Measurements from ENCODE around the gene FPGS.

Gene FPGS

DNA sequence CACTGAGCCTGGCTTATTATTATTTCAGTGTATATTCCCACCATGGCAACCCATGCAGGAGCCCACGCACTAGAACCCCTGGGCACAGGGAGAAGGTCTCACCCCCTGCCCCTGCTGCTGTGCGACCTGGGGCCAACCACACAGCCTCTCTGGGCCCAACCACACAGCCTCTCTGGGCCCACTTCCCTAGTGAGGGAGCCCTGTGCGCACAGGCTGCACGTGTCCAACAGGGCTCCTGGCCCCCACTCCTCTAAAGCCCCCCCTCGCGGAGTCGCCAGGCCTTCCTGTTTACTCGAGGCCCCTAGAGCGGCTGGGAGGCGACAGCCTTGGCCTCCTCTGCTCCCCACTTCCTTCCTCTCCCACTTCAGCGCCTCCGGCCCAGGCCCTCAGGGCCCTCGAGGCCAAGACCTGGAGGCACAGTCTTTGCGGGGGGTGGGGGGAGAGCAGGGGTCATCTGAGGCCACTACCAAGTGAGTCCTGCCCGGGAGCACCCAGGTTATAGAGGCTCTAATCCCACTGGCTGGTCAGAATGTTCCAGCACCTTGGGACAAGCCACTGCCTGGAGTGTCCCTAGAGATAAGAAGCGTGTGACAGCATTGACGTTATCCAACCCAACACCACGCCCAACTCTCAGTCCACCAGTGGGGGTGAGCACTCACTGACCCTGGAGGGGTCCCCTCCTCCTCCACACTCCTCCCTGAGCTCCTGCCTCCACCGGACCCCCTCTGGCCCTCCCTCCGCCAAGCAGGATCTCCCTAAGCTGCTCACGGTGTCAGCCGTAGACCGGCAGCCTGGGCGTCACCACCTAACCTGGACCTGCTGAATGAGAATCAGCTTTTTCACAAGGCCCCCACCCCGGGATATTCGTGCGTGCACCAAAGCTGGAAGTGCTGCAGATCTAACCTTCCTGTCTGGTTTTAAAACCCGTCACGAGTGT, 59.7 kb downstream of the FPGS start:
- DNase-seq = no peak

DNA sequence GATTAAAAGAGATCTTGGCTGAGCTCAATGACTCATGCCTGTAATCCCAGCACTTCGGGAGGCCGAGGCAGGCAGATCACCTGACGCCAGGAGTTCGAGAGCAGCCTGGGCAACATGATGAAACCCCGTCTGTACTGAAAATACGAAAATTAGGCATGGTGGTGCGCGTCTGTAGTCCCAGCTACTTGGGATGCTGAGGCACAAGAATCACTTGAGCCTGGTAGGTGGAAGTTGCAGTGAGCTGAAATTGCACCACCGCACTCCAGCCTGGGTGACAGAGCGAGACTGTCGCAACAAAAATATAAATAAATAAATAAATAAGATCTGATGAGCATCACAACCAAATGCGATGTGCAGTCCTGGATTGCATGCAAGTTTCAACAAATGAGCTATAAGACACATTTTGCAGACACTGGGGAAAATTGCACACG, 60.5 kb downstream of the FPGS start:
- DNase-seq = no peak
